ENCODE results near the gene CCL17.

- TF ChIP-seq, protein P1, sequence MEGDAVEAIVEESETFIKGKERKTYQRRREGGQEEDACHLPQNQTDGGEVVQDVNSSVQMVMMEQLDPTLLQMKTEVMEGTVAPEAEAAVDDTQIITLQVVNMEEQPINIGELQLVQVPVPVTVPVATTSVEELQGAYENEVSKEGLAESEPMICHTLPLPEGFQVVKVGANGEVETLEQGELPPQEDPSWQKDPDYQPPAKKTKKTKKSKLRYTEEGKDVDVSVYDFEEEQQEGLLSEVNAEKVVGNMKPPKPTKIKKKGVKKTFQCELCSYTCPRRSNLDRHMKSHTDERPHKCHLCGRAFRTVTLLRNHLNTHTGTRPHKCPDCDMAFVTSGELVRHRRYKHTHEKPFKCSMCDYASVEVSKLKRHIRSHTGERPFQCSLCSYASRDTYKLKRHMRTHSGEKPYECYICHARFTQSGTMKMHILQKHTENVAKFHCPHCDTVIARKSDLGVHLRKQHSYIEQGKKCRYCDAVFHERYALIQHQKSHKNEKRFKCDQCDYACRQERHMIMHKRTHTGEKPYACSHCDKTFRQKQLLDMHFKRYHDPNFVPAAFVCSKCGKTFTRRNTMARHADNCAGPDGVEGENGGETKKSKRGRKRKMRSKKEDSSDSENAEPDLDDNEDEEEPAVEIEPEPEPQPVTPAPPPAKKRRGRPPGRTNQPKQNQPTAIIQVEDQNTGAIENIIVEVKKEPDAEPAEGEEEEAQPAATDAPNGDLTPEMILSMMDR (conservative IDR thresholded peaks at IDR 0.05; ENCODE audit: low read length) = no peak
- TF ChIP-seq EZH2phosphoT487 (IDR thresholded peaks at IDR 0.05; ENCODE audit: borderline replicate concordance, low read depth, low read length) = no peak
These were observed 3.2 kb downstream of the CCL17 start for GRCh38 chr16:57407521-57408353.

All from OCI-LY7 (cell line).